GM23338 (cell line): ENCODE measurements around the gene ARHGAP12. TPM values are rescaled to one million over a fixed set of nuclear protein-coding genes. Genes with fewer than 3 reads are reported as not detected.

ENCODE experiments used
- ATAC-seq: fragments of 200-7000 bp; cut with Tn5 transposase; 3 replicates; pipeline ENCODE4 v1.9.1; 2020
- DNase-seq: peaks from one replicate; pipeline ENCODE4 v3.0.0-alpha.2; 2015; ENCODE audit warnings: low spot score
- H2AFZ ChIP-seq: fragments of 200-600 bp; sonication (generic); 2 replicates; pipeline ENCODE4 v1.8.0; 2016; ENCODE audit warnings: antibody characterized with exemption, mild to moderate bottlenecking, moderate library complexity
- H3F3A ChIP-seq: fragments of 200-600 bp; sonication (generic); replicated peaks from 2 replicates; pipeline ENCODE4 v1.8.0; 2017; ENCODE audit warnings: antibody characterized with exemption, mixed run types, low read depth
- H3K27ac ChIP-seq: fragments of 200-600 bp; sonication (generic); 2 replicates; pipeline ENCODE4 v1.6.1; 2016; ENCODE audit warnings: low read depth
- H3K27me3 ChIP-seq: fragments of 200-600 bp; sonication (generic); 2 replicates; pipeline ENCODE4 v1.8.0; 2016; ENCODE audit warnings: mild to moderate bottlenecking, mixed run types, moderate library complexity; ENCODE audit not compliant: insufficient read depth
- H3K36me3 ChIP-seq: fragments of 200-600 bp; sonication (generic); 2 replicates; pipeline ENCODE4 v1.8.0; 2016; ENCODE audit warnings: mild to moderate bottlenecking; ENCODE audit not compliant: insufficient read depth
- H3K4me1 ChIP-seq: fragments of 200-600 bp; sonication (generic); 2 replicates; pipeline ENCODE4 v1.8.0; 2016; ENCODE audit warnings: mild to moderate bottlenecking, moderate library complexity; ENCODE audit not compliant: insufficient read depth
- H3K4me2 ChIP-seq: fragments of 200-600 bp; sonication (generic); 2 replicates; pipeline ENCODE4 v1.7.1; 2017; ENCODE audit warnings: mixed run types
- H3K4me3 ChIP-seq: fragments of 200-600 bp; sonication (generic); 2 replicates; pipeline ENCODE4 v1.6.1; 2016; ENCODE audit warnings: mixed run types
- H3K79me2 ChIP-seq: fragments of 200-600 bp; sonication (generic); replicated peaks from 2 replicates; pipeline ENCODE4 v1.8.0; 2017; ENCODE audit warnings: mild to moderate bottlenecking; ENCODE audit not compliant: insufficient read depth
- H3K9me2 ChIP-seq: fragments of 200-600 bp; sonication (generic); 2 replicates; pipeline ENCODE4 v1.8.0; 2017; ENCODE audit not compliant: insufficient read depth
- H4K20me1 ChIP-seq: fragments of 200-600 bp; sonication (generic); replicated peaks from 2 replicates; pipeline ENCODE4 v1.8.0; 2017; ENCODE audit warnings: mild to moderate bottlenecking; ENCODE audit not compliant: insufficient read depth
- H3K27ac Mint-ChIP-seq: 2 replicates; pipeline ENCODE4 v1.8.0; 2020; ENCODE audit warnings: inconsistent platforms, mild to moderate bottlenecking, moderate library complexity, mixed read lengths
- H3K27me3 Mint-ChIP-seq: 3 replicates; pipeline ENCODE4 v1.8.0; 2022; ENCODE audit warnings: low read depth, mild to moderate bottlenecking, moderate library complexity, mixed read lengths, inconsistent platforms; ENCODE audit not compliant: insufficient read depth, poor library complexity
- H3K36me3 Mint-ChIP-seq: 3 replicates; pipeline ENCODE4 v1.8.0; 2021; ENCODE audit warnings: low read depth, mild to moderate bottlenecking, inconsistent platforms, moderate library complexity, mixed read lengths
- H3K4me1 Mint-ChIP-seq: 3 replicates; pipeline ENCODE4 v1.8.0; 2020; ENCODE audit warnings: mild to moderate bottlenecking, inconsistent platforms, mixed read lengths
- H3K4me3 Mint-ChIP-seq: 3 replicates; pipeline ENCODE4 v1.8.0; 2021; ENCODE audit warnings: moderate library complexity, mild to moderate bottlenecking, inconsistent platforms, mixed read lengths
- H3K9me3 Mint-ChIP-seq: 3 replicates; pipeline ENCODE4 v1.8.0; 2020; ENCODE audit warnings: moderate library complexity, mild to moderate bottlenecking, inconsistent platforms, mixed read lengths
- CREB1 ChIP-seq: fragments of 250-450 bp; sonication (Bioruptor Pico); IDR thresholded peaks from 2 replicates; pipeline ENCODE4 v1.5.0; 2020; ENCODE audit warnings: low read depth, mild to moderate bottlenecking, moderate library complexity
- EZH2 ChIP-seq: fragments of 200-600 bp; sonication (generic); IDR thresholded peaks from one replicate; pipeline ENCODE4 v1.8.0; 2017; ENCODE audit warnings: antibody characterized with exemption, mild to moderate bottlenecking, low read depth; ENCODE audit not compliant: unreplicated experiment
- EZH2phosphoT487 ChIP-seq: fragments of 200-600 bp; sonication (generic); IDR thresholded peaks from one replicate; pipeline ENCODE4 v1.8.1; 2018; ENCODE audit warnings: antibody characterized with exemption; ENCODE audit not compliant: unreplicated experiment
- JUNB ChIP-seq: IDR thresholded peaks from one replicate; pipeline ENCODE4 v1.6.1; 2016; ENCODE audit warnings: antibody characterized with exemption; ENCODE audit not compliant: unreplicated experiment
- NANOG ChIP-seq: IDR thresholded peaks from 2 replicates; pipeline ENCODE4 v1.6.1; 2016; ENCODE audit warnings: antibody characterized with exemption, borderline replicate concordance
- POLR2AphosphoS5 ChIP-seq: IDR thresholded peaks from 2 replicates; pipeline ENCODE4 v1.6.1; 2016; ENCODE audit warnings: antibody characterized with exemption, low read depth
- STAT1 ChIP-seq: IDR thresholded peaks from one replicate; pipeline ENCODE4 v1.6.1; 2016; ENCODE audit warnings: antibody characterized with exemption; ENCODE audit not compliant: unreplicated experiment
- ZNF114 ChIP-seq: fragments of 250-450 bp; sonication (Bioruptor Pico); IDR thresholded peaks from 2 replicates; pipeline ENCODE4 v1.5.0; 2020; ENCODE audit warnings: mild to moderate bottlenecking, moderate library complexity
- ZNF331 ChIP-seq: fragments of 250-450 bp; sonication (Bioruptor Pico); IDR thresholded peaks from 2 replicates; pipeline ENCODE4 v1.5.0; 2020; ENCODE audit warnings: low read depth, mild to moderate bottlenecking, moderate library complexity
- polyA plus RNA-seq: library from polyadenylated mRNA; unstranded; fragments of >200 nt; fragmentation: Nextera tagmentation; extraction: Ambion mirVana; gene quantifications from 2 replicates; pipeline ENCODE4 v1.2.1, GENCODE V29; 2016
- total RNA-seq: library from RNA; depleted of rRNA; stranded (reverse); fragments of >200 nt; shearing (Covaris generic); gene quantifications from 2 replicates; pipeline ENCODE4 v1.2.3, GENCODE V29; 2014
- TF ChIP-seq, protein P1 (sequence below): IDR thresholded peaks from 2 replicates; pipeline ENCODE4 v1.6.1; 2016; ENCODE audit warnings: antibody characterized with exemption
- TF ChIP-seq, protein P2 (sequence below): fragments of 250-450 bp; sonication (Bioruptor Pico); IDR thresholded peaks from 2 replicates; pipeline ENCODE4 v1.5.0; 2020; ENCODE audit warnings: mild to moderate bottlenecking, moderate library complexity
- TF ChIP-seq, protein P3 (sequence below): IDR thresholded peaks from one replicate; pipeline ENCODE4 v1.6.1; 2018; ENCODE audit warnings: antibody characterized with exemption; ENCODE audit not compliant: unreplicated experiment
- TF ChIP-seq, protein P4 (sequence below), 2 experiments: fragments of 200-600 bp in 1 of 2; sonication (generic) in 1 of 2; conservative IDR thresholded peaks; 2 replicates each; pipeline versions ENCODE4 v1.5.1 to v1.6.1; 2016 to 2017; ENCODE audit warnings: antibody characterized with exemption in 2 of 2, low read depth in 2 of 2, mild to moderate bottlenecking in 2 of 2, moderate library complexity in 1 of 2

The ARHGAP12 gene
- total and polyA plus RNA-seq, 2 experiments from 2014 or later = 27.5 to 50.7 TPM

DNA sequence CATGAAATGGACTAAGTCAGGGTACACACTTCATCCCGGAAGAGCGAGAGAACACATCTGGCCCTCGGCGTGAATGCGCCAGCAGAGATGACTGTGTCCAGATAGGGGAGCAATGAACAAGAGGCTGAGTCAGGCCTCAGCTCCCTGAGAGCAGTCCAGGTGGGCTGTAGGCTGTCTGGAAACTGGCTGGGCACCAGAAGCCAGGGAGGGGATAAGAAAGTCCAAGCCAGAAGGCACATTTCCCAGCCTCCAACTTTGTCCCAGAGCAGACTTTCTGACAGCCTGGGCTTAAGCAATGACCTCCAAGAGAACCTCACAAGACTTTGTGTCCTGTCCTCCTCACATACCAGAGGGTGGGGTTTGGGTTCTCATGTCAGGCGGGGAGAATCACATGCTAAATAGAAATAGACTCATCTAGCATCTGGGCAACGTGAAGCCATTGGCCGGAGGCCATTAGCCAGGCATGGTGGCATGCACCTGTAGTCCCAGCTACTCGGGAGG lies 157.2 kb downstream of the ARHGAP12 start:
- Histone ChIP-seq H2AFZ (no peak overlapping the region), H3K27ac (no peak overlapping the region)
- DNase-seq = no peak

More for the DNA sequence above, 157.2 kb downstream of the ARHGAP12 start:
- no peak overlapping the region for H3K4me2 ChIP-seq
- no peaks in the 10 kb centered on the region for H3F3A ChIP-seq
- H3K36me3 ChIP-seq = no peaks in the 10 kb centered on the region
- Mint-ChIP-seq H3K4me1 (peaks cover 8% of the 10 kb centered on the region; the same call in 2 of the 3 replicates), H3K27me3 (peaks cover 10% of the 10 kb centered on the region), H3K4me3 (no peak overlapping the region), H3K9me3 (peaks cover 9% of the 10 kb centered on the region), H3K27ac (0 out of 2 replicates have a peak overlapping the region, but pooled peaks have one; percentile 17), H3K36me3 (peaks cover 8% of the 10 kb centered on the region; the same call in 2 of the 3 replicates)
- TF ChIP-seq STAT1 (no peak), EZH2 (no peak), ZNF331 (no peak), NANOG (no peak), EZH2phosphoT487 (no peak), CREB1 (CRISPR knock-in tag) (no peak), POLR2AphosphoS5 (no peak), JUNB (no peak), ZNF114 (CRISPR knock-in tag) (no peak)
- TF ChIP-seq, protein P1, sequence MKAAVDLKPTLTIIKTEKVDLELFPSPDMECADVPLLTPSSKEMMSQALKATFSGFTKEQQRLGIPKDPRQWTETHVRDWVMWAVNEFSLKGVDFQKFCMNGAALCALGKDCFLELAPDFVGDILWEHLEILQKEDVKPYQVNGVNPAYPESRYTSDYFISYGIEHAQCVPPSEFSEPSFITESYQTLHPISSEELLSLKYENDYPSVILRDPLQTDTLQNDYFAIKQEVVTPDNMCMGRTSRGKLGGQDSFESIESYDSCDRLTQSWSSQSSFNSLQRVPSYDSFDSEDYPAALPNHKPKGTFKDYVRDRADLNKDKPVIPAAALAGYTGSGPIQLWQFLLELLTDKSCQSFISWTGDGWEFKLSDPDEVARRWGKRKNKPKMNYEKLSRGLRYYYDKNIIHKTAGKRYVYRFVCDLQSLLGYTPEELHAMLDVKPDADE = no peak
- TF ChIP-seq, protein P2, sequence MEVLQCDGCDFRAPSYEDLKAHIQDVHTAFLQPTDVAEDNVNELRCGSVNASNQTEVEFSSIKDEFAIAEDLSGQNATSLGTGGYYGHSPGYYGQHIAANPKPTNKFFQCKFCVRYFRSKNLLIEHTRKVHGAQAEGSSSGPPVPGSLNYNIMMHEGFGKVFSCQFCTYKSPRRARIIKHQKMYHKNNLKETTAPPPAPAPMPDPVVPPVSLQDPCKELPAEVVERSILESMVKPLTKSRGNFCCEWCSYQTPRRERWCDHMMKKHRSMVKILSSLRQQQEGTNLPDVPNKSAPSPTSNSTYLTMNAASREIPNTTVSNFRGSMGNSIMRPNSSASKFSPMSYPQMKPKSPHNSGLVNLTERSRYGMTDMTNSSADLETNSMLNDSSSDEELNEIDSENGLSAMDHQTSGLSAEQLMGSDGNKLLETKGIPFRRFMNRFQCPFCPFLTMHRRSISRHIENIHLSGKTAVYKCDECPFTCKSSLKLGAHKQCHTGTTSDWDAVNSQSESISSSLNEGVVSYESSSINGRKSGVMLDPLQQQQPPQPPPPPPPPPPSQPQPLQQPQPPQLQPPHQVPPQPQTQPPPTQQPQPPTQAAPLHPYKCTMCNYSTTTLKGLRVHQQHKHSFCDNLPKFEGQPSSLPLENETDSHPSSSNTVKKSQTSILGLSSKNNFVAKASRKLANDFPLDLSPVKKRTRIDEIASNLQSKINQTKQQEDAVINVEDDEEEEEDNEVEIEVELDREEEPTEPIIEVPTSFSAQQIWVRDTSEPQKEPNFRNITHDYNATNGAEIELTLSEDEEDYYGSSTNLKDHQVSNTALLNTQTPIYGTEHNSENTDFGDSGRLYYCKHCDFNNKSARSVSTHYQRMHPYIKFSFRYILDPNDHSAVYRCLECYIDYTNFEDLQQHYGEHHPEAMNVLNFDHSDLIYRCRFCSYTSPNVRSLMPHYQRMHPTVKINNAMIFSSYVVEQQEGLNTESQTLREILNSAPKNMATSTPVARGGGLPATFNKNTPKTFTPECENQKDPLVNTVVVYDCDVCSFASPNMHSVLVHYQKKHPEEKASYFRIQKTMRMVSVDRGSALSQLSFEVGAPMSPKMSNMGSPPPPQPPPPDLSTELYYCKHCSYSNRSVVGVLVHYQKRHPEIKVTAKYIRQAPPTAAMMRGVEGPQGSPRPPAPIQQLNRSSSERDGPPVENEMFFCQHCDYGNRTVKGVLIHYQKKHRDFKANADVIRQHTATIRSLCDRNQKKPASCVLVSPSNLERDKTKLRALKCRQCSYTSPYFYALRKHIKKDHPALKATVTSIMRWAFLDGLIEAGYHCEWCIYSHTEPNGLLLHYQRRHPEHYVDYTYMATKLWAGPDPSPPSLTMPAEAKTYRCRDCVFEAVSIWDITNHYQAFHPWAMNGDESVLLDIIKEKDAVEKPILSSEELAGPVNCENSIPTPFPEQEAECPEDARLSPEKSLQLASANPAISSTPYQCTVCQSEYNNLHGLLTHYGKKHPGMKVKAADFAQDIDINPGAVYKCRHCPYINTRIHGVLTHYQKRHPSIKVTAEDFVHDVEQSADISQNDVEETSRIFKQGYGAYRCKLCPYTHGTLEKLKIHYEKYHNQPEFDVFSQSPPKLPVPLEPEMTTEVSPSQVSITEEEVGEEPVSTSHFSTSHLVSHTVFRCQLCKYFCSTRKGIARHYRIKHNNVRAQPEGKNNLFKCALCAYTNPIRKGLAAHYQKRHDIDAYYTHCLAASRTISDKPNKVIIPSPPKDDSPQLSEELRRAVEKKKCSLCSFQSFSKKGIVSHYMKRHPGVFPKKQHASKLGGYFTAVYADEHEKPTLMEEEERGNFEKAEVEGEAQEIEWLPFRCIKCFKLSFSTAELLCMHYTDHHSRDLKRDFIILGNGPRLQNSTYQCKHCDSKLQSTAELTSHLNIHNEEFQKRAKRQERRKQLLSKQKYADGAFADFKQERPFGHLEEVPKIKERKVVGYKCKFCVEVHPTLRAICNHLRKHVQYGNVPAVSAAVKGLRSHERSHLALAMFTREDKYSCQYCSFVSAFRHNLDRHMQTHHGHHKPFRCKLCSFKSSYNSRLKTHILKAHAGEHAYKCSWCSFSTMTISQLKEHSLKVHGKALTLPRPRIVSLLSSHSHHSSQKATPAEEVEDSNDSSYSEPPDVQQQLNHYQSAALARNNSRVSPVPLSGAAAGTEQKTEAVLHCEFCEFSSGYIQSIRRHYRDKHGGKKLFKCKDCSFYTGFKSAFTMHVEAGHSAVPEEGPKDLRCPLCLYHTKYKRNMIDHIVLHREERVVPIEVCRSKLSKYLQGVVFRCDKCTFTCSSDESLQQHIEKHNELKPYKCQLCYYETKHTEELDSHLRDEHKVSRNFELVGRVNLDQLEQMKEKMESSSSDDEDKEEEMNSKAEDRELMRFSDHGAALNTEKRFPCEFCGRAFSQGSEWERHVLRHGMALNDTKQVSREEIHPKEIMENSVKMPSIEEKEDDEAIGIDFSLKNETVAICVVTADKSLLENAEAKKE = no peak
- TF ChIP-seq, protein P3, sequence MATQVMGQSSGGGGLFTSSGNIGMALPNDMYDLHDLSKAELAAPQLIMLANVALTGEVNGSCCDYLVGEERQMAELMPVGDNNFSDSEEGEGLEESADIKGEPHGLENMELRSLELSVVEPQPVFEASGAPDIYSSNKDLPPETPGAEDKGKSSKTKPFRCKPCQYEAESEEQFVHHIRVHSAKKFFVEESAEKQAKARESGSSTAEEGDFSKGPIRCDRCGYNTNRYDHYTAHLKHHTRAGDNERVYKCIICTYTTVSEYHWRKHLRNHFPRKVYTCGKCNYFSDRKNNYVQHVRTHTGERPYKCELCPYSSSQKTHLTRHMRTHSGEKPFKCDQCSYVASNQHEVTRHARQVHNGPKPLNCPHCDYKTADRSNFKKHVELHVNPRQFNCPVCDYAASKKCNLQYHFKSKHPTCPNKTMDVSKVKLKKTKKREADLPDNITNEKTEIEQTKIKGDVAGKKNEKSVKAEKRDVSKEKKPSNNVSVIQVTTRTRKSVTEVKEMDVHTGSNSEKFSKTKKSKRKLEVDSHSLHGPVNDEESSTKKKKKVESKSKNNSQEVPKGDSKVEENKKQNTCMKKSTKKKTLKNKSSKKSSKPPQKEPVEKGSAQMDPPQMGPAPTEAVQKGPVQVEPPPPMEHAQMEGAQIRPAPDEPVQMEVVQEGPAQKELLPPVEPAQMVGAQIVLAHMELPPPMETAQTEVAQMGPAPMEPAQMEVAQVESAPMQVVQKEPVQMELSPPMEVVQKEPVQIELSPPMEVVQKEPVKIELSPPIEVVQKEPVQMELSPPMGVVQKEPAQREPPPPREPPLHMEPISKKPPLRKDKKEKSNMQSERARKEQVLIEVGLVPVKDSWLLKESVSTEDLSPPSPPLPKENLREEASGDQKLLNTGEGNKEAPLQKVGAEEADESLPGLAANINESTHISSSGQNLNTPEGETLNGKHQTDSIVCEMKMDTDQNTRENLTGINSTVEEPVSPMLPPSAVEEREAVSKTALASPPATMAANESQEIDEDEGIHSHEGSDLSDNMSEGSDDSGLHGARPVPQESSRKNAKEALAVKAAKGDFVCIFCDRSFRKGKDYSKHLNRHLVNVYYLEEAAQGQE = no peak
- TF ChIP-seq, protein P4, sequence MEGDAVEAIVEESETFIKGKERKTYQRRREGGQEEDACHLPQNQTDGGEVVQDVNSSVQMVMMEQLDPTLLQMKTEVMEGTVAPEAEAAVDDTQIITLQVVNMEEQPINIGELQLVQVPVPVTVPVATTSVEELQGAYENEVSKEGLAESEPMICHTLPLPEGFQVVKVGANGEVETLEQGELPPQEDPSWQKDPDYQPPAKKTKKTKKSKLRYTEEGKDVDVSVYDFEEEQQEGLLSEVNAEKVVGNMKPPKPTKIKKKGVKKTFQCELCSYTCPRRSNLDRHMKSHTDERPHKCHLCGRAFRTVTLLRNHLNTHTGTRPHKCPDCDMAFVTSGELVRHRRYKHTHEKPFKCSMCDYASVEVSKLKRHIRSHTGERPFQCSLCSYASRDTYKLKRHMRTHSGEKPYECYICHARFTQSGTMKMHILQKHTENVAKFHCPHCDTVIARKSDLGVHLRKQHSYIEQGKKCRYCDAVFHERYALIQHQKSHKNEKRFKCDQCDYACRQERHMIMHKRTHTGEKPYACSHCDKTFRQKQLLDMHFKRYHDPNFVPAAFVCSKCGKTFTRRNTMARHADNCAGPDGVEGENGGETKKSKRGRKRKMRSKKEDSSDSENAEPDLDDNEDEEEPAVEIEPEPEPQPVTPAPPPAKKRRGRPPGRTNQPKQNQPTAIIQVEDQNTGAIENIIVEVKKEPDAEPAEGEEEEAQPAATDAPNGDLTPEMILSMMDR (conservative IDR thresholded peaks at IDR 0.05; ENCODE audit: low read depth in 2 of 2) = no peak
- ATAC-seq = no peak
- H3K4me3 ChIP-seq = no peak overlapping the region
- no peaks in the 10 kb centered on the region for H3K79me2 ChIP-seq
- H3K9me2 ChIP-seq = no peaks in the 10 kb centered on the region
- no peaks in the 10 kb centered on the region for H4K20me1 ChIP-seq
- no peaks in the 10 kb centered on the region for H3K27me3 ChIP-seq
- H3K4me1 ChIP-seq = 0 out of 2 replicates have a peak, but pooled peaks cover 10% of the 10 kb centered on the region
